HG03469 (cell line): ENCODE data around the gene ENO1.
"Not testable (repeated sequence)": the region's sequence is repeated elsewhere in the genome, so short reads cannot be mapped to it uniquely, and the experiment has no call there.

Experiments
- ATAC-seq: cut with Tn5 transposase; IDR thresholded peaks from one replicate; pipeline ENCODE4 v1.9.1; 2021; ENCODE audit warnings: mild to moderate bottlenecking, moderate library complexity, moderate number of reproducible peaks; ENCODE audit not compliant: unreplicated experiment

The ENO1 gene

DNA sequence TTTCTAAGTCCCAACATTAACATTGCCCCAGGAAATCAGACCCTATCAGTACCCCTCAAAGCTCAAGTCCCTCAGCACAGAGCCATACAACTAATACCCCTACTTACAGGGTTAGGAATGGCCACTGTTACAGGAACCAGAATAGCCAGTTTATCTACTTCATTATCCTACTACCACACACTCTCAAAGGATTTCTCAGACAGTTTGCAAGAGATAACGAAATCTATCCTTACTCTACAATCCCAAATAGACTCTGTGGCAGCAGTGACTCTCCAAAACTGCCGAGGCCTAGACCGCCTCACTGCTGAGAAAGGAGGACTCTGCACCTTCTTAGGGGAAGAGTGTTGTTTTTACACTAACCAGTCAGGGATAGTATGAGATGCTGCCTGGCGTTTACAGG lies 19.0 kb upstream of the ENO1 start:
- ATAC-seq = not testable (repeated sequence)

- not testable (repeated sequence) for ATAC-seq
Observed at GRCh38 chr1:8896775-8897174, 18.3 kb upstream of the ENO1 start.

DNA sequence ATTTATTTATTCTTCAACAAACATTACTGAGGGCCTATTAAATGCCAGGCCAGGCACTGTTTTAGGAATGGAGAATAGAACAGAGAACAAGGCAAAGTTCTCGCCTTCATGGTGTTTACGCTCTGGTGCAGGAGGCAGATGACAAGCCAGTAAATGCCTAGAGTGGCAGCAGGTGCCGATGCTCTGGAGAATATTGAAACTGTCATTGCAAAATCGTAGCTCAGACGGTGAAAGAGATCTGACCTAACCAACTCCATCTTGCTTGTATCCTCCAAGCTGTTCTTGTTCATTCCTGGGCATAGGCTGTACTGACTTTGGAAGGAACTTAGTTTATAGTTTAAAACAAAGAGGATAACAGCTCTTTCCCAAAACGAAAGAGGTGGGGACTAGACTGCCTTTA lies 13.5 kb upstream of the ENO1 start:
- ATAC-seq = no peak

DNA sequence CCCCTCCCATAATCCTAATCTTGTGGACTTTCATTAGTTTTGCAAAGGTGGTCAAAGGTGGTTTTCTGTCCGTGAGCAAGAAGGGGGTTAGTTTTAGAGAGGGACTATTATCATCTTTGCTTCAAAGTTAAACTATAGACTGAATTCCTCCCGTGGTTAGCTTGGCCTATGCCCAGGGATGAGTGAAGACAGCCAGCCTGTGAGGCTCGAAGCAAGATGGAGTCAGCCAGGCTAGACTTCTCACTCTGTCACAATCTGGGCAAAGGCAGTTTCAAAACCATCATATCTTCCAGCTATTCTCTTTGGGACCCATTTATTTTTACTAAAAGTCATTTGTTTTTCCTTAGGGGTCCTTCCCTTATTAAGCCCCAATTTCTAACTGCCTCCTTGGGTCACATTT lies 12.9 kb upstream of the ENO1 start:
- ATAC-seq = no peak

GRCh38 chr1:8889925-8890785 lies 11.7 kb upstream of the ENO1 start:
- ATAC-seq = no peak

GRCh38 chr1:8889103-8889846 lies 10.8 kb upstream of the ENO1 start:
- no peak for ATAC-seq

GRCh38 chr1:8886589-8886988 lies 8.1 kb upstream of the ENO1 start:
- ATAC-seq = no peak

DNA sequence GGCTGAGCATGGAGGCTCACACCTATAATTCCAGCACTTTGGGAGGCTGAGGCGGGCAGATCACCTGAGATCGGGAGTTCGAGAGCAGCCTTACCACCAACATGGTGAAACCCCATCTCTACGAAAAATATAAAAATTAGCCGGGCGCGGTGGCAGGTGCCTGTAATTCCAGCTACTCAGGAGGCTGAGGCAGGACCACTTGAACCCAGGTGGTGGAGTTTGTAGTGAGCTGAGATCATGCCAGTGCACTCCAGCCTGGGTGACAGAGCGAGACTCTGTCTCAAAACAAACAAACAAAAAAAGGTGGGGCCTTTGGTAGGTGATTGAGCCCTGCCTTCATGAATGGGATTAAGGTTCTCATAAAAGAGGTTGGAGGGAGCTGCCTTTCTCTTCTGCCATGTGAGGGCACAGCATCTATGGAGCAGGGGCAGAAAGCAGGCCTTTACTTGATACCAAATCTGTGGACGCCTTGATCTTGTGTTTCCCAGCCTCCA lies 7.6 kb upstream of the ENO1 start:
- ATAC-seq = not testable (repeated sequence)

DNA sequence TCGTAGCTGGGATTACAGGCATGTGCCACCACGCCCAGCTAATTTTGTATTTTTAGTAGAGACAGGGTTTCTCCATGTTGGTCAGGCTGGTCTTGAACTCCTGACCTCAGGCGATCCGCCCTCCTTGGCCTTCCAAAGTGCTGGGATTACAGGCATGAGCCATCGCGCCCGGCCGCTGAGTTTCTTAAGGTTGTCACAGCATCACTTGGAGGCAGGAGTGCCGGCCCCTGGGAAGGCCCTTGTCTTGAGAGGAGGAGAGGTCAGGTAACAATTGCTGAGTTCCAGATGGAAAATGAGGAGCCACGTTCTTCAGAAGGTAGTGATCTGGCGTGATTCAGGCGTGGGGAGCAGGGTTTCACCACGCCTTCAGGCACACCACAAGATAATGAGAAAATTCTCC lies 5.6 kb upstream of the ENO1 start:
- not testable (repeated sequence) for ATAC-seq

DNA sequence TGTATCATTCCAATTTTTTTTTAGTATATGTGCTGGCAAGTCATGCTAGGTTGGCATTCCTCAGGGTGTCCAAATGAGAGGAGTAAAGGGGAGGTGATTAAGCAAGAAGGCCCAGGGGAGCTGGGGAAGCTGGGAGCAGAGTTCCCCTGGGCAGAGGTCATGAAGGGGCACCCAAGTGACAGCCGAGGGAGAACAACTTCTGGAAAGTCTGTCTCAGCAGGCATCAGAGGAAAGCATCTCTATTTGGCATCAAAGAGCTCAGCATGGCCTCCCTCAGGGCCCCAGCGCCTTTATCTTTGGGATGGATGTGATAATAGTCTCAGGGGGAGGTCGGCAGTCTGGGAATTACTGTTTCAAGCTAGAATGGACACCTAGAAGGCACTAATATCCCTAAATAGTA lies 5.0 kb upstream of the ENO1 start:
- no peak for ATAC-seq

DNA sequence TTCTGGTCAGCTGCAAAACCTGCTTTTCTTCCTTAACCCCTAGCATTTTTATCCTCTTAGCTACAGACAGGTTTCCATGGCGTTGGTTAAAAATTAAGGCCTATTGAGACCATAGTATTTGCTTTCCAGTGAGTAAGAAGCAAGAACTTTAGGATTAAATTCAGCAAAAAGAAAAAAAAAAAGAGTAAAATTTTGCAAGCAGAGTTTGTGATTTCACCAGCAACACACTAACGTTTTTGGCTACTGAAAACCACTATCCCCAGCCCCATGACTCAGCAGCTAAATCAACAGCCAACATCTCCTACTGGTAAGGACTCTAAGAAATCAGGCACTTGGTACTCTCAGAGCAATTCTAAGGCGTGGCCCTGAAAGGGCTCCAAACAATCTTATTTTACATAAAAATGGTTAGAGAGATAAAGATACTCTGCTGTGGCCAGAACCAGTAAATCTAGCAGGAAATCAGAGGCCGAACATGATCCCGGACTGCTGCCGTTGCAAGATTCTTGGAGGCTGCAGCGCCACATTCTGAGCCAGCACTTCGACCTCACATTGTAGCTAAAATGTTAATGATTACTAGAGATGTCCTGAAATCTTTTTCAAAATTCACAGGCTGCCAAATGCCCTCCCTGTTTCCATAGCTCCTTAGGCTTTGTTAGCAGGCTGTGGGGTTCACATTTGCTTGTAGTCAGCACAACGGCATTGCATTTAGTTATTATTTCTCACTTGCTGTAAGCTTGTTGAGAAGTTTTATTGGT lies 1.6 kb upstream of the ENO1 start:
- ATAC-seq = no peak

DNA sequence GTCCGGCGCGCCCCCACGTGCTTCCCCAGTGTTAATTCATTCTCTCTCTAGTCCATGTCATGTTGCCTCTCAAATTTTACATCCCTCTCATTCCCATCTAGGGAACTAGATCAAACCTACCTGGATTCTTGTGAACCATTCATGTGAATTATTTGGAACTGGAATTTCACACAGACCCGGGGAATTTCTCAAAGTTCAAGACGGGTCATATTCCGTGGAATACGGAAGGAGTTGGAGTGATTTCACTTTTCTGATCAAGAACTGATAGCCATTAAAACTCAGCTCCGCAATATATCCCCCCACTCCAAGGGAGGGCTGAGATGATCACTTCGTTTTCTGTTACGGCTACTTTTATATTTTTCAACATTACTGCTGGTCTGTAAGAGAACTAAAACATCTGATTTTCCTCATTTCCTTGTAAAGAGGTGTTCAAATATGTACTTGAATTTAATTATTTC lies 1.0 kb upstream of the ENO1 start:
- no peak for ATAC-seq

DNA sequence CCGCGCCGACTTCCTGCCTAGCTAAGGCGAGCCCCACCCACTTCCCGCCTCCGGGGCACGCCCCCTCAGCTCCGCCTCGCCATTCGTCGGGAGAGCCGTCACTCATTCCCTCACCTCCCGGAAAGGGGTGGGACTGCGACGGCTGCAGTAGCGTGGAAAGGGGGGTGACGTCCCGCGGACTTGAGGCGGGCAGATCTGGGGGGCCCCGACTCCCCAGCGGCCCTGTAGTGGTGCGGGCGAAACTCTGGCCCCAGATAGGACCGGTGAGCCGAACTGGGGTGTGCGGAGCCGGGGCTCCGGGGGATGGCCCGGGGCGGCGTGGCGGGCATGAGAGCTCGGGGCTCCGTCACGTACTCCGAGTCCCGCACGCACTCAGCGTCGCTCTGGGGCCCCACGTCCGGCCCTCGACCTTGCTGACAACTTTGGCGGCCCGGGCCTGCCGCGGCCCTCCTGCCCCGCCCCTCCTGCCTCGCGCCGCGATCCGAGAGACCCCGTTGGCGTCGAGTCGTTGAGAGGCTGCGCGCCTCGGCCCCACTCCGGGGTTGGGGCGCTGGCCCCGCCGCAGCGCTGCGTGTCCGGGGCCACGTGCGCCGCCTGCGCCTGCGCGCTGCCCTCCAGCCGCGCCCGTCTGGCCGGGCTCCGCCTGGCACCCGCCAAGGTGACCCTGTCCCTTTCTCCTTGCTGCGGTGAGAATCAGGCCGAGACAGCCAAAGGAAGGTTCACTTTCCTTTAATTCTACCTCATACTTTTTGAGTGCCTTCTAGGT lies 395 bp upstream of the ENO1 start:
- peak; percentile 54 for ATAC-seq

- no peak for ATAC-seq
Observed at GRCh38 chr1:8876087-8876486, 2.4 kb downstream of the ENO1 start.

GRCh38 chr1:8875216-8875861 lies 3.1 kb downstream of the ENO1 start:
- ATAC-seq = no peak

GRCh38 chr1:8874230-8875201 lies 4.0 kb downstream of the ENO1 start:
- no peak for ATAC-seq

DNA sequence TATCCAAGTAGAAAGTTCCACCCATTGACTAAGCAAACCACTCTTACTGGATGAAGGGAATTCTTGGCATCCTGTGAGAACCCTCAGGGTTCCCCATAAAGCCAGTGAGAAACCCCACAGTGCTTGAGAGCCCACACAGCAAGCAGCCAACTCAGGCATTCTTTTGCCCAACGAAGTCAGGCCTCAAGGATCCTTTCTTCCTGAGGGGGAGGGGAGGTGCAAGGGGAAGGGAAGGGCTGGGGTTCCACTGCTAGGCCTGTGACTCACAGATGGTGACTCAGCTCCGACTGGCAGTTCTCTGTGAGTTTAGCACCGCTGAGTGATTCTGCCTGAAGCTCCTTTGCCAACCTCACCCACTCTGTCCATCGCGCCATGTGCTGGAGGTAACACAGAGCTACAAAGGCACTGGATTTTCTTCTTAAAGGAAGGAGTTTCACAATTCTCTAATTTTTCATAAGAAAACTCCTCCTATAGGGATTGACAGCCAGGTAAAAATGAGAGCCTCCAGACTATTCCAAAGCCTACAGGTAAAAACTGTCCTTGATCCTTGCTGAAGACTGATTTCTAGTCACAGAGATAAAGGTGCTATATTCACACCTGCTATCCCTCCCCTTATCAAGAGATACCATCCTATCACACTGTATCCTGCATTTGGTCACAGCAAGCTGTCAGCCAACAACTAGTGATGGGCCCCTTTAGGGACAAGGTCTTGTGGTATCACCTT lies 4.8 kb downstream of the ENO1 start:
- no peak for ATAC-seq

GRCh38 chr1:8873001-8873400 lies 5.5 kb downstream of the ENO1 start:
- no peak for ATAC-seq
